Measurements from ENCODE around the gene HARS2.
A peak's percentile ranks its signal among the peaks of the same experiment; 100 is the strongest.
"Not testable (repeated sequence)": the region's sequence is repeated elsewhere in the genome, so short reads cannot be mapped to it uniquely, and the experiment has no call there.

HARS2 gene

DNA sequence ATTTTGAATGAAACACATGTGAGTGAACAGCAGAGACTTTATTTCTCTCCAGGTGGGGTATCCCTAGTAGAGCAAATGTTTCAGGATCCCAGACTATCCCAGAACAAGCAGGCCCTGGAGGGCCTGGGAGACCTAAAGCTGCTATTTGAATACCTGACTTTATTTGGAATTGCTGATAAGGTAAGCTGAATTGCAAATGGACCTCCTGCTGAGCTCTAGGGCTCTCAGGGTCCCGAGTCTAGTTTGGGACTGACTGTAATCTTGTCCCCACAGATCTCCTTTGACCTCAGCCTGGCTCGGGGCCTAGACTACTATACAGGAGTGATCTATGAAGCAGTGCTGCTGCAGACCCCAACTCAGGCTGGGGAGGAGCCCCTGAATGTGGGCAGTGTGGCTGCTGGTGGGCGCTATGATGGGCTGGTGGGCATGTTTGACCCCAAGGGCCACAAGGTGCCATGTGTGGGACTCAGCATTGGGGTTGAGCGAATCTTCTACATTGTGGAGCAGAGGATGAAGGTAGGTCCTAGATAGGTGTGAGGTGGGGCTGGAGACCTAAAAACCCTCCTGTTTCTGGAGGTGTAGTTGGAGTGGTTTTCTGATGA is 5.7 kb downstream of the HARS2 start:
- peaks cover 61 to 65% of the 10 kb centered on the region in 2 donors for H3K36me3 ChIP-seq (ENCODE audit: control insufficient read depth in 2 of 2, insufficient read depth in 2 of 2, low read length in 2 of 2)

GRCh38 chr5:140700177-140701144 is 9.2 kb downstream of the HARS2 start, which contains the start of gene ZMAT2:
TSS of gene ZMAT2 (plus strand) at chr5:140700447. CDS start at chr5:140700461, 14 bp downstream.
- H3K4me3 ChIP-seq (ENCODE audit: low read length in 2 of 2) = peak within 1 kb of the TSS; percentile 96 to 99
- peaks cover 11 to 13% of the 10 kb centered on the region in 2 donors for H3K4me1 ChIP-seq (ENCODE audit: control insufficient read depth in 2 of 2, insufficient read depth in 2 of 2, low read length in 2 of 2)
- H3K36me3 ChIP-seq (ENCODE audit: control insufficient read depth in 2 of 2, insufficient read depth in 2 of 2, low read length in 2 of 2) = peaks cover 69 to 75% of the 10 kb centered on the region in 2 donors
- H3K27ac ChIP-seq (ENCODE audit: low read depth in 2 of 2, low read length in 2 of 2) = peak within 1 kb of the TSS in 1 of 2 donors; percentile 67
- no peaks in the 10 kb centered on the region for H3K9me3 ChIP-seq (ENCODE audit: control insufficient read depth in 2 of 2, low read length in 2 of 2)
- H3K27me3 ChIP-seq (ENCODE audit: control insufficient read depth in 2 of 2, insufficient read depth in 2 of 2, low read length in 2 of 2) = no peaks in the 10 kb centered on the region
- H3K9ac ChIP-seq (ENCODE audit: low read depth in 1 of 2, low read length in 2 of 2) = peak within 1 kb of the TSS; percentile 76 to 96

More for the DNA sequence above, 5.7 kb downstream of the HARS2 start:
- Histone ChIP-seq H3K27me3 (ENCODE audit: control insufficient read depth in 2 of 2, insufficient read depth in 2 of 2, low read length in 2 of 2) (no peaks in the 10 kb centered on the region), H3K27ac (ENCODE audit: low read depth in 2 of 2, low read length in 2 of 2) (no peak overlapping the region), H3K9me3 (ENCODE audit: control insufficient read depth in 2 of 2, low read length in 2 of 2) (no peaks in the 10 kb centered on the region), H3K9ac (ENCODE audit: low read depth in 1 of 2, low read length in 2 of 2) (no peak overlapping the region), H3K4me3 (ENCODE audit: low read length in 2 of 2) (no peak overlapping the region), H3K4me1 (ENCODE audit: control insufficient read depth in 2 of 2, insufficient read depth in 2 of 2, low read length in 2 of 2) (peaks cover 15 to 18% of the 10 kb centered on the region in 2 donors)

GRCh38 chr5:140707812-140708211 is 16.6 kb downstream of the HARS2 start:
- Histone ChIP-seq H3K27ac (ENCODE audit: low read depth in 2 of 2, low read length in 2 of 2) (no peak overlapping the region), H3K9ac (ENCODE audit: low read depth in 1 of 2, low read length in 2 of 2) (no peak overlapping the region), H3K4me3 (ENCODE audit: low read length in 2 of 2) (no peak overlapping the region), H3K4me1 (ENCODE audit: control insufficient read depth in 2 of 2, insufficient read depth in 2 of 2, low read length in 2 of 2) (peaks cover 0 to 2% of the 10 kb centered on the region in 2 donors), H3K27me3 (ENCODE audit: control insufficient read depth in 2 of 2, insufficient read depth in 2 of 2, low read length in 2 of 2) (no peaks in the 10 kb centered on the region), H3K9me3 (ENCODE audit: control insufficient read depth in 2 of 2, low read length in 2 of 2) (no peaks in the 10 kb centered on the region), H3K36me3 (ENCODE audit: control insufficient read depth in 2 of 2, insufficient read depth in 2 of 2, low read length in 2 of 2) (peaks cover 28 to 40% of the 10 kb centered on the region in 2 donors)

DNA sequence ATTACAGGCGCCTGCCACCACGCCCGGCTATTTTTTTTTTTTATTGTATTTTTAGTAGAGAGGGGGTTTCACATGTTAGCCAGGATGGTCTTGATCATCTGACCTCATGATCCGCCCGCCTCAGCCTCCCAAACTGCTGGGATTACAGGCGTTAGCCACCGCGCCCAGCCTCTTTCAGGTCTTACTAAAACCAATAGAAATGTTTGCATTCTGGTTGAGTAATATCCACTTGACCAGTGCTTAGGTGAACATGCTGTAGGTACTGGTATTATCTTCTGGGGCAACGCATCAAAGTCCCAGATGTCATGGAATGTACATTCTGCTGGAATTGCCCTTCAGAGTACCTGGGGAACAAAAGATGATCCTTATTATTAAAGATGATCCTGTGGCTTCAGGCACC is 17.5 kb downstream of the HARS2 start:
- not testable (repeated sequence) for H3K9ac ChIP-seq (ENCODE audit: low read depth in 1 of 2, low read length in 2 of 2); H3K27me3 ChIP-seq (ENCODE audit: control insufficient read depth in 2 of 2, insufficient read depth in 2 of 2, low read length in 2 of 2); H3K4me1 ChIP-seq (ENCODE audit: control insufficient read depth in 2 of 2, insufficient read depth in 2 of 2, low read length in 2 of 2)

GRCh38 chr5:140710899-140711552 is 19.8 kb downstream of the HARS2 start:
- H3K4me3 ChIP-seq (ENCODE audit: low read length in 2 of 2) = peak overlapping the region; percentile 81 to 90
- no peaks in the 10 kb centered on the region for H3K27me3 ChIP-seq (ENCODE audit: control insufficient read depth in 2 of 2, insufficient read depth in 2 of 2, low read length in 2 of 2)
- H3K36me3 ChIP-seq (ENCODE audit: control insufficient read depth in 2 of 2, insufficient read depth in 2 of 2, low read length in 2 of 2) = peaks cover 2 to 15% of the 10 kb centered on the region in 2 donors
- peak overlapping the region; percentile 91 to 94 for H3K27ac ChIP-seq (ENCODE audit: low read depth in 2 of 2, low read length in 2 of 2)
- peaks cover 0 to 2% of the 10 kb centered on the region in 2 donors for H3K4me1 ChIP-seq (ENCODE audit: control insufficient read depth in 2 of 2, insufficient read depth in 2 of 2, low read length in 2 of 2)
- H3K9ac ChIP-seq (ENCODE audit: low read depth in 1 of 2, low read length in 2 of 2) = peak overlapping the region; percentile 79 to 88
- H3K9me3 ChIP-seq (ENCODE audit: control insufficient read depth in 2 of 2, low read length in 2 of 2) = no peaks in the 10 kb centered on the region

More for the DNA sequence above, 17.5 kb downstream of the HARS2 start:
- H3K36me3 ChIP-seq (ENCODE audit: control insufficient read depth in 2 of 2, insufficient read depth in 2 of 2, low read length in 2 of 2) = peaks cover 22 to 32% of the 10 kb centered on the region in 2 donors
- not testable (repeated sequence) for H3K4me3 ChIP-seq (ENCODE audit: low read length in 2 of 2); H3K9me3 ChIP-seq (ENCODE audit: control insufficient read depth in 2 of 2, low read length in 2 of 2); H3K27ac ChIP-seq (ENCODE audit: low read depth in 2 of 2, low read length in 2 of 2)

- H3K27me3 ChIP-seq (ENCODE audit: control insufficient read depth in 2 of 2, insufficient read depth in 2 of 2, low read length in 2 of 2) = no peaks in the 10 kb centered on the region
- peak overlapping the region; percentile 81 to 90 for H3K4me3 ChIP-seq (ENCODE audit: low read length in 2 of 2)
- peak overlapping the region; percentile 79 to 88 for H3K9ac ChIP-seq (ENCODE audit: low read depth in 1 of 2, low read length in 2 of 2)
- peaks cover 0 to 9% of the 10 kb centered on the region in 2 donors for H3K36me3 ChIP-seq (ENCODE audit: control insufficient read depth in 2 of 2, insufficient read depth in 2 of 2, low read length in 2 of 2)
- peak overlapping the region; percentile 91 to 94 for H3K27ac ChIP-seq (ENCODE audit: low read depth in 2 of 2, low read length in 2 of 2)
- no peaks in the 10 kb centered on the region for H3K9me3 ChIP-seq (ENCODE audit: control insufficient read depth in 2 of 2, low read length in 2 of 2)
- peaks cover 0 to 2% of the 10 kb centered on the region in 2 donors for H3K4me1 ChIP-seq (ENCODE audit: control insufficient read depth in 2 of 2, insufficient read depth in 2 of 2, low read length in 2 of 2)
Measured at GRCh38 chr5:140711794-140712193, 20.5 kb downstream of the HARS2 start.

DNA sequence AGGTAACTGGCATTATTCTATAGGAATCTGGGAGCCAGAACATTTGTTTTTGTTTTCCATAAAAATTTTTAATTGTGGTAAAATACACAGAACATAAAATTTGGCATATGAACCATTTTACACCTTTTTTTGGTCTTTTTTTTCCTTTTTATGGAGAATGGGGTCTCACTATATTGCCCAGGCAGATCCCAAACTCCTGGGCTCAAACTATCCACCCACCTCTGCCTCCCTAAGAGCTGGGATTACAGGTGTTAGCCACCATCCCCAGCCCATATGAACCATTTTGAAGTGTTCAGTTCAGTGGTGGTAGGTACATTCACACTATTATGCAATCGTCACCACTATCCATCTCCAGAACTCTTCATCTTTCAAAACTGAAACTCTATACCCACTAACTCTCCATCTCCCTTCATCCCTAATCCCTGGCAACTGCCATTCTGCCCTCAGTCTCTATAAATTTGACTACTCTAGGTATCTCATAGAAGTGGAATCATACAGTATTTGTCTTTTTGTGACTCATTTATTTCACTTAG is 22.4 kb downstream of the HARS2 start:
- no peak overlapping the region for H3K9ac ChIP-seq (ENCODE audit: low read depth in 1 of 2, low read length in 2 of 2)
- H3K4me1 ChIP-seq (ENCODE audit: control insufficient read depth in 2 of 2, insufficient read depth in 2 of 2, low read length in 2 of 2) = peaks cover 4 to 5% of the 10 kb centered on the region in 2 donors
- H3K36me3 ChIP-seq (ENCODE audit: control insufficient read depth in 2 of 2, insufficient read depth in 2 of 2, low read length in 2 of 2) = no peaks in the 10 kb centered on the region
- H3K4me3 ChIP-seq (ENCODE audit: low read length in 2 of 2) = no peak overlapping the region
- no peaks in the 10 kb centered on the region for H3K27me3 ChIP-seq (ENCODE audit: control insufficient read depth in 2 of 2, insufficient read depth in 2 of 2, low read length in 2 of 2)
- no peaks in the 10 kb centered on the region for H3K9me3 ChIP-seq (ENCODE audit: control insufficient read depth in 2 of 2, low read length in 2 of 2)
- no peak overlapping the region for H3K27ac ChIP-seq (ENCODE audit: low read depth in 2 of 2, low read length in 2 of 2)

- not testable (repeated sequence) for H3K9ac ChIP-seq (ENCODE audit: low read depth in 1 of 2, low read length in 2 of 2); H3K27ac ChIP-seq (ENCODE audit: low read depth in 2 of 2, low read length in 2 of 2); H3K4me3 ChIP-seq (ENCODE audit: low read length in 2 of 2); H3K36me3 ChIP-seq (ENCODE audit: control insufficient read depth in 2 of 2, insufficient read depth in 2 of 2, low read length in 2 of 2); H3K4me1 ChIP-seq (ENCODE audit: control insufficient read depth in 2 of 2, insufficient read depth in 2 of 2, low read length in 2 of 2); H3K9me3 ChIP-seq (ENCODE audit: control insufficient read depth in 2 of 2, low read length in 2 of 2); H3K27me3 ChIP-seq (ENCODE audit: control insufficient read depth in 2 of 2, insufficient read depth in 2 of 2, low read length in 2 of 2)
Measured at GRCh38 chr5:140716238-140716637, 25.0 kb downstream of the HARS2 start.

GRCh38 chr5:140718266-140718592 is 27.0 kb downstream of the HARS2 start:
- H3K27me3 ChIP-seq (ENCODE audit: control insufficient read depth in 2 of 2, insufficient read depth in 2 of 2, low read length in 2 of 2) = no peaks in the 10 kb centered on the region
- H3K36me3 ChIP-seq (ENCODE audit: control insufficient read depth in 2 of 2, insufficient read depth in 2 of 2, low read length in 2 of 2) = no peaks in the 10 kb centered on the region
- peaks cover 2 to 7% of the 10 kb centered on the region in 2 donors for H3K4me1 ChIP-seq (ENCODE audit: control insufficient read depth in 2 of 2, insufficient read depth in 2 of 2, low read length in 2 of 2)
- no peaks in the 10 kb centered on the region for H3K9me3 ChIP-seq (ENCODE audit: control insufficient read depth in 2 of 2, low read length in 2 of 2)
- H3K4me3 ChIP-seq (ENCODE audit: low read length in 2 of 2) = peak overlapping the region; percentile 68 to 75
- peak overlapping the region; percentile 90 to 96 for H3K27ac ChIP-seq (ENCODE audit: low read depth in 2 of 2, low read length in 2 of 2)
- peak overlapping the region; percentile 68 to 79 for H3K9ac ChIP-seq (ENCODE audit: low read depth in 1 of 2, low read length in 2 of 2)
